CD8-positive, alpha-beta memory T cell (primary cell): ENCODE measurements around the gene MSI2. TPM values are rescaled to one million over a fixed set of nuclear protein-coding genes. Genes with fewer than 3 reads are reported as not detected.

Experiments
- CTCF ChIA-PET: fragments of 350-600 bp; sonication (Branson Sonifier 250); formaldehyde crosslinking; loops from one replicate; lab custom pipeline; 2021; ENCODE audit warnings: antibody characterized with exemption; lab: Charles Lee
- POLR2A ChIA-PET: fragments of 350-600 bp; sonication (Branson Sonifier 250); formaldehyde crosslinking; loops from one replicate; lab custom pipeline; 2021; ENCODE audit warnings: antibody characterized with exemption; lab: Charles Lee
- DNase-seq, 5 donors: peaks; one replicate each; pipeline versions ENCODE4 v3.0.0 to v3.0.0-alpha.2; 2020 to 2022; ENCODE audit warnings: mixed read lengths in 1 of 5
- H3K27ac ChIP-seq: one replicate; pipeline ENCODE4 v1.7.0; 2013; ENCODE audit warnings: low read depth, mild to moderate bottlenecking, low read length, moderate library complexity
- H3K27me3 ChIP-seq: 2 replicates; pipeline ENCODE4 v1.7.0; 2013; ENCODE audit warnings: low read length, mild to moderate bottlenecking; ENCODE audit not compliant: insufficient read depth, poor library complexity, severe bottlenecking
- H3K36me3 ChIP-seq: 2 replicates; pipeline ENCODE4 v1.7.0; 2013; ENCODE audit warnings: mild to moderate bottlenecking, low read length, moderate library complexity; ENCODE audit not compliant: insufficient read depth
- H3K4me1 ChIP-seq: 2 replicates; pipeline ENCODE4 v1.7.0; 2013; ENCODE audit warnings: mild to moderate bottlenecking, low read length, moderate library complexity; ENCODE audit not compliant: insufficient read depth
- H3K4me3 ChIP-seq: 2 replicates; pipeline ENCODE4 v1.7.0; 2013; ENCODE audit warnings: mild to moderate bottlenecking, low read length
- H3K9me3 ChIP-seq: 2 replicates; pipeline ENCODE4 v1.7.0; 2013; ENCODE audit warnings: mild to moderate bottlenecking, low read length
- H3K27ac Mint-ChIP-seq, 8 donors: one replicate each; pipeline ENCODE4 v1.8.0; 2020 to 2021; ENCODE audit warnings: mixed read lengths in 8 of 8, mild to moderate bottlenecking in 6 of 8, inconsistent platforms in 3 of 8, moderate library complexity in 3 of 8
- H3K27me3 Mint-ChIP-seq, 2 donors: one replicate each; pipeline ENCODE4 v1.8.0; 2020 to 2021; ENCODE audit warnings: mixed read lengths in 2 of 2, mild to moderate bottlenecking in 1 of 2, moderate library complexity in 1 of 2
- H3K36me3 Mint-ChIP-seq, 3 donors: one replicate each; pipeline ENCODE4 v1.8.0; 2020 to 2021; ENCODE audit warnings: mixed read lengths in 3 of 3, inconsistent platforms in 1 of 3, mild to moderate bottlenecking in 1 of 3
- H3K4me1 Mint-ChIP-seq, 3 donors: one replicate each; pipeline ENCODE4 v1.8.0; 2020 to 2021; ENCODE audit warnings: mixed read lengths in 3 of 3, inconsistent platforms in 1 of 3, mild to moderate bottlenecking in 1 of 3
- H3K4me3 Mint-ChIP-seq, 7 donors: one replicate each; pipeline ENCODE4 v1.8.0; 2020 to 2021; ENCODE audit warnings: mixed read lengths in 7 of 7, mild to moderate bottlenecking in 6 of 7, moderate library complexity in 4 of 7, inconsistent platforms in 2 of 7
- H3K9me3 Mint-ChIP-seq, 5 donors: one replicate each; pipeline ENCODE4 v1.8.0; 2020 to 2022; ENCODE audit warnings: mixed read lengths in 5 of 5, mild to moderate bottlenecking in 3 of 5, moderate library complexity in 2 of 5, inconsistent platforms in 1 of 5
- polyA plus RNA-seq: library from polyadenylated mRNA; unstranded; fragments of 300-500 nt; fragmentation: Illumina TruSeq; gene quantifications from one replicate; pipeline ENCODE4 v1.2.3, GENCODE V29; 2021
- total RNA-seq, 2 experiments: library from RNA; stranded (reverse); gene quantifications; one replicate each; pipeline ENCODE4 v1.2.3, GENCODE V29; 2021

MSI2 gene
- total and polyA plus RNA-seq, 3 experiments from 2014 or later, result 2.3 to 58.0 (median 57.1) TPM

GRCh38 chr17:57593739-57594462 lies 337.6 kb downstream of the MSI2 start:
- H3K4me1 Mint-ChIP-seq, result peaks cover 14 to 25% (median 19%) of the 10 kb centered on the region in 3 donors
- H3K4me3 ChIP-seq, result no peak overlapping the region
- DNase-seq, result no peak
- no peaks in the 10 kb centered on the region for H3K36me3 ChIP-seq
- H3K27me3 Mint-ChIP-seq, result no peaks in the 10 kb centered on the region
- H3K36me3 Mint-ChIP-seq, result peaks cover 3 to 20% (median 17%) of the 10 kb centered on the region in 3 donors
- H3K27ac Mint-ChIP-seq, result peak overlapping the region in 4 of 8 donors; percentile 29 to 88 (median 74)
- no peaks in the 10 kb centered on the region for H3K9me3 ChIP-seq
- POLR2A ChIA-PET, result no interaction called here
- H3K4me3 Mint-ChIP-seq, result no peak overlapping the region
- H3K4me1 ChIP-seq, result peaks cover 15% of the 10 kb centered on the region
- CTCF ChIA-PET, result interaction anchor here (1.2 to 1.3 kb wide), 2 partner anchors 10 to 189 kb away, joined by 3 read pairs; no protein-coding TSS in a partner anchor
- H3K27me3 ChIP-seq, result no peaks in the 10 kb centered on the region
- H3K9me3 Mint-ChIP-seq, result peaks cover 0 to 6% (median 3%) of the 10 kb centered on the region in 5 donors
- no peak overlapping the region for H3K27ac ChIP-seq

GRCh38 chr17:57594767-57595166 lies 338.4 kb downstream of the MSI2 start:
- Mint-ChIP-seq H3K27ac (peak overlapping the region in 4 of 8 donors; percentile 12 to 49 (median 29)), H3K9me3 (peaks cover 0 to 6% (median 3%) of the 10 kb centered on the region in 5 donors), H3K36me3 (peaks cover 3 to 20% (median 17%) of the 10 kb centered on the region in 3 donors), H3K4me1 (peaks cover 22 to 33% (median 28%) of the 10 kb centered on the region in 3 donors), H3K27me3 (peaks cover 0 to 3% of the 10 kb centered on the region in 2 donors), H3K4me3 (no peak overlapping the region)
- Histone ChIP-seq H3K27ac (no peak overlapping the region), H3K27me3 (no peaks in the 10 kb centered on the region), H3K4me1 (peaks cover 24% of the 10 kb centered on the region), H3K9me3 (no peaks in the 10 kb centered on the region), H3K4me3 (no peak overlapping the region), H3K36me3 (no peaks in the 10 kb centered on the region)
- ChIA-PET POLR2A (no interaction called here), CTCF (interaction anchor here (0.9 to 1.3 kb wide), 4 partner anchors 9 to 189 kb away, joined by 3 read pairs; no protein-coding TSS in a partner anchor)
- DNase-seq, result no peak

- Histone ChIP-seq H3K9me3 (no peaks in the 10 kb centered on the region), H3K4me1 (peaks cover 30% of the 10 kb centered on the region), H3K36me3 (no peaks in the 10 kb centered on the region), H3K27ac (no peak overlapping the region), H3K4me3 (no peak overlapping the region), H3K27me3 (no peaks in the 10 kb centered on the region)
- Mint-ChIP-seq H3K4me1 (peaks cover 29 to 36% (median 33%) of the 10 kb centered on the region in 3 donors), H3K4me3 (no peak overlapping the region), H3K9me3 (peaks cover 0 to 6% (median 3%) of the 10 kb centered on the region in 5 donors), H3K27ac (peak overlapping the region in 4 of 8 donors; percentile 38 to 93 (median 46)), H3K27me3 (peaks cover 0 to 3% of the 10 kb centered on the region in 2 donors), H3K36me3 (peaks cover 3 to 20% (median 17%) of the 10 kb centered on the region in 3 donors)
- POLR2A ChIA-PET, result no interaction called here
- DNase-seq, result no peak
- CTCF ChIA-PET, result interaction anchor here (0.9 to 1.3 kb wide), 4 partner anchors 9 to 188 kb away, joined by 3 read pairs; no protein-coding TSS in a partner anchor
Observed at GRCh38 chr17:57595426-57595825, 339.1 kb downstream of the MSI2 start.

- Histone ChIP-seq H3K4me3 (no peak overlapping the region), H3K36me3 (no peaks in the 10 kb centered on the region), H3K9me3 (no peaks in the 10 kb centered on the region), H3K4me1 (peaks cover 37% of the 10 kb centered on the region), H3K27me3 (no peaks in the 10 kb centered on the region), H3K27ac (no peak overlapping the region)
- Mint-ChIP-seq H3K36me3 (peaks cover 5 to 20% (median 17%) of the 10 kb centered on the region in 3 donors), H3K27ac (peak overlapping the region in 5 of 8 donors; percentile 38 to 93 (median 49)), H3K4me3 (no peak overlapping the region), H3K9me3 (peaks cover 0 to 6% (median 3%) of the 10 kb centered on the region in 5 donors), H3K27me3 (peaks cover 0 to 3% of the 10 kb centered on the region in 2 donors), H3K4me1 (peaks cover 36 to 43% (median 40%) of the 10 kb centered on the region in 3 donors)
- ChIA-PET POLR2A (no interaction called here), CTCF (interaction anchor here (1.2 to 10.8 kb wide), 3 partner anchors 75 to 155 kb away, joined by 3 to 79 read pairs (median 3); no protein-coding TSS in a partner anchor)
- DNase-seq, result no peak
Observed at GRCh38 chr17:57595947-57596695, 339.8 kb downstream of the MSI2 start.

GRCh38 chr17:57597101-57597500 lies 340.8 kb downstream of the MSI2 start:
- peaks cover 0 to 6% (median 3%) of the 10 kb centered on the region in 5 donors for H3K9me3 Mint-ChIP-seq
- peaks cover 0 to 3% of the 10 kb centered on the region in 2 donors for H3K27me3 Mint-ChIP-seq
- POLR2A ChIA-PET, result no interaction called here
- peaks cover 47% of the 10 kb centered on the region for H3K4me1 ChIP-seq
- peak overlapping the region in 6 of 8 donors; percentile 29 to 81 (median 46) for H3K27ac Mint-ChIP-seq
- H3K27me3 ChIP-seq, result no peaks in the 10 kb centered on the region
- CTCF ChIA-PET, result interaction anchor here (0.8 to 10.8 kb wide), 16 partner anchors 9 to 356 kb away, joined by 3 to 79 read pairs (median 3); no protein-coding TSS in a partner anchor
- H3K36me3 ChIP-seq, result no peaks in the 10 kb centered on the region
- DNase-seq, result no peak
- peaks cover 46 to 52% (median 49%) of the 10 kb centered on the region in 3 donors for H3K4me1 Mint-ChIP-seq
- no peak overlapping the region for H3K4me3 Mint-ChIP-seq
- no peaks in the 10 kb centered on the region for H3K9me3 ChIP-seq
- H3K36me3 Mint-ChIP-seq, result peaks cover 5 to 20% (median 17%) of the 10 kb centered on the region in 3 donors
- H3K27ac ChIP-seq, result no peak overlapping the region
- H3K4me3 ChIP-seq, result no peak overlapping the region

GRCh38 chr17:57597531-57598453 lies 341.5 kb downstream of the MSI2 start:
- H3K9me3 Mint-ChIP-seq, result peaks cover 0 to 6% (median 3%) of the 10 kb centered on the region in 5 donors
- CTCF ChIA-PET, result interaction anchor here (0.7 to 10.8 kb wide), 27 partner anchors 8 to 356 kb away, joined by 3 to 79 read pairs (median 3); no protein-coding TSS in a partner anchor
- no peaks in the 10 kb centered on the region for H3K27me3 ChIP-seq
- peak overlapping the region in 5 of 7 donors; percentile 6 to 74 (median 57) for H3K4me3 Mint-ChIP-seq
- H3K4me3 ChIP-seq, result no peak overlapping the region
- H3K9me3 ChIP-seq, result no peaks in the 10 kb centered on the region
- peak in 2 of 5 donors; percentile 20 to 24 for DNase-seq
- peaks cover 52 to 58% (median 53%) of the 10 kb centered on the region in 3 donors for H3K4me1 Mint-ChIP-seq
- no peak overlapping the region for H3K27ac ChIP-seq
- H3K36me3 Mint-ChIP-seq, result peaks cover 5 to 20% (median 17%) of the 10 kb centered on the region in 3 donors
- H3K36me3 ChIP-seq, result no peaks in the 10 kb centered on the region
- peaks cover 54% of the 10 kb centered on the region for H3K4me1 ChIP-seq
- POLR2A ChIA-PET, result no interaction called here
- H3K27ac Mint-ChIP-seq, result peak overlapping the region; percentile 69 to 98 (median 94)
- peaks cover 0 to 3% of the 10 kb centered on the region in 2 donors for H3K27me3 Mint-ChIP-seq
